ENCODE measurements around the gene TSKU. TPM values are rescaled to one million over a fixed set of nuclear protein-coding genes. Genes with fewer than 3 reads are reported as not detected.
A peak's percentile ranks its signal among the peaks of the same experiment; 100 is the strongest.

Gene TSKU
- total RNA-seq, 4 donors from 2014 or later = 19.1 to 60.6 (median 47.1) TPM

DNA sequence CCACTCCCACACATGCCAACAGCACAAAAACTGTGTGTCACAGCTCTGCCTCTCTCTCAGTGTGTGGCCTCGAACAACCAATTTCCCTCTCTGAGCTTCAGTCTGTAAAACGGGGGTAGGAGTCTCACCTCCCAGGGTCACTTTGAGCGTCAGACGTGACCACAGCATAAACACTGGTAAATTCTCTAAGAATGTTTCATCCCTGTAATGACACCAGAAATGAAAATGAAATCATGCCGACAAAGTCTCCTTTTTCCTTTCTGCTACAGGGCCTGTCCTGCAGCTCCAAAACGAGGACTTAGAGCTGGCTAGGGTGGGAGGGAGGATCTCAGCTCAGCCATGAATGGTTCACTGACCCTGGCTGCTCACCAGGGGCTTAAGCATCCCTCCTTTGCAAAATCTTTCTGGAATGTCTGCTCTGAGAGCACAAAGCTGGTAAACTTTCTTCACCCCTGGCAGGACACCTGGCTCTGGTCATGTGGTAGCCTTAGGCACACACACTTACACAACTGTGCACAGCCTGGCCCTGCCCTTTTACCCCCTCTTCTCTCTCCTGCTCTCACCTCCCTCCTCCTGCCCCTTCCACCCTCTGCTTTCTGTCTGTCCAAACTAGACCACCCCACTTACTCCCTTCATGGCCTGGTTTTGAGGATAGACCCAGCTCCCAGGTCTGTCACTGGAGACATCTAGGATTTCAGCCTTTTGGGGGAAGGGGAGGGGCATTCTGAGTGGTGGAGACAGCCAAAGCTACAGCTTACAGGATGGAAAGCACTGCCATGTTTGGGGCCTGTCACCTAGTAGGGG is 12.3 kb upstream of the TSKU start:
- intact Hi-C loops (cut with DNase I) = no loop called here
- 28% methylated on average over 5 of the region's 6 CpGs for WGBS
- Histone ChIP-seq H3K27me3 (no peaks in the 10 kb centered on the region), H3K9me3 (peaks cover 0 to 4% (median 0%) of the 10 kb centered on the region in 4 donors), H3K36me3 (no peaks in the 10 kb centered on the region), H3K27ac (replicated peaks in 1 of 4) (peak overlapping the region; percentile 73 to 80 (median 78)), H3K4me1 (peaks cover 69 to 91% (median 87%) of the 10 kb centered on the region in 4 donors), H3K4me3 (no peak overlapping the region)
- peak; percentile 65 to 69 for TF ChIP-seq POLR2AphosphoS5 (IDR thresholded peaks at IDR 0.05)
- no peak for TF ChIP-seq EP300 (IDR thresholded peaks at IDR 0.05)
- DNase-seq (ENCODE audit: extremely low spot score) = peak; percentile 94

GRCh38 chr11:76771446-76772099 is 11.6 kb upstream of the TSKU start:
- intact Hi-C loops (cut with DNase I) = no loop called here
- H3K9me3 ChIP-seq = peaks cover 0 to 12% (median 6%) of the 10 kb centered on the region in 4 donors
- no peak for TF ChIP-seq EP300 (IDR thresholded peaks at IDR 0.05)
- TF ChIP-seq POLR2AphosphoS5 (IDR thresholded peaks at IDR 0.05) = no peak
- TF ChIP-seq, protein P1, sequence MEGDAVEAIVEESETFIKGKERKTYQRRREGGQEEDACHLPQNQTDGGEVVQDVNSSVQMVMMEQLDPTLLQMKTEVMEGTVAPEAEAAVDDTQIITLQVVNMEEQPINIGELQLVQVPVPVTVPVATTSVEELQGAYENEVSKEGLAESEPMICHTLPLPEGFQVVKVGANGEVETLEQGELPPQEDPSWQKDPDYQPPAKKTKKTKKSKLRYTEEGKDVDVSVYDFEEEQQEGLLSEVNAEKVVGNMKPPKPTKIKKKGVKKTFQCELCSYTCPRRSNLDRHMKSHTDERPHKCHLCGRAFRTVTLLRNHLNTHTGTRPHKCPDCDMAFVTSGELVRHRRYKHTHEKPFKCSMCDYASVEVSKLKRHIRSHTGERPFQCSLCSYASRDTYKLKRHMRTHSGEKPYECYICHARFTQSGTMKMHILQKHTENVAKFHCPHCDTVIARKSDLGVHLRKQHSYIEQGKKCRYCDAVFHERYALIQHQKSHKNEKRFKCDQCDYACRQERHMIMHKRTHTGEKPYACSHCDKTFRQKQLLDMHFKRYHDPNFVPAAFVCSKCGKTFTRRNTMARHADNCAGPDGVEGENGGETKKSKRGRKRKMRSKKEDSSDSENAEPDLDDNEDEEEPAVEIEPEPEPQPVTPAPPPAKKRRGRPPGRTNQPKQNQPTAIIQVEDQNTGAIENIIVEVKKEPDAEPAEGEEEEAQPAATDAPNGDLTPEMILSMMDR (IDR thresholded peaks at IDR 0.05) = no peak
- TF ChIP-seq POLR2A (IDR thresholded peaks at IDR 0.05; ENCODE audit: low read depth) = no peak
- no peak for DNase-seq (ENCODE audit: extremely low spot score)
- H3K27ac ChIP-seq (replicated peaks in 1 of 4) = peak overlapping the region; percentile 73 to 80 (median 78)
- H3K27me3 ChIP-seq = no peaks in the 10 kb centered on the region
- no peak overlapping the region for H3K4me3 ChIP-seq
- peaks cover 62 to 83% (median 80%) of the 10 kb centered on the region in 4 donors for H3K4me1 ChIP-seq
- WGBS = 87% methylated on average over 8 of the region's 8 CpGs
- H3K36me3 ChIP-seq = no peaks in the 10 kb centered on the region

DNA sequence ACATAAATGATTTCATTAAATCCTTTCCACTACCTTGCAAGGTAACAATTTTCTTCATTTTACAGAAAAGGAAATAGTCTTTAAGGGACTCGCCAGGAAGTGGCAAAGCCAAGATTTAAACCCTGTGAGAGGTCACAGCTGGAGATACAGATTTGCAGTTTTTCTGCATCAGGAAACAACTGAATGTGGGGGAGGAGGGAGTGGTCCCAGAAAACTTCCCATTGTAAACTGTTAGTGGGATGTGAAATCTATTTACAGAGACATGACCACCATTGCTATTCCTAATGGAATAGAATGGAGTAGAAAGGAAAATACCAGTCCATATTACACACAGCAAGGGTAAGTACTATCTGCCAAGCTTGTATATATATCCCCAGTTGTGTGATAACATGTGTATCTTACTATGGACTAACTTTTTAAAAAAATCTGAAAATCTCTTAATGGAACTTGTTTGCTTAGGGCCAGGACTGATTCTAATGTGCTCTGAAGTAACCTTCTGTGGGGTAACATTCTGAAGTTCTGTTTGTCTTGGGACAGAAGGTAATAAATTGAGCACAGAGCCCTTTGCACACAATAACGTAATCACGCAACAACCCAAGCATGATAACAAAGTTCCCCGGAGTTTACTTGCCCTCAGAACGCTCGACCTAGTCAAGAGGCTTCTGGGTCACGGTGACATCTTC is 10.9 kb upstream of the TSKU start:
- intact Hi-C loops (cut with DNase I) = no loop called here

GRCh38 chr11:76772783-76773106 is 10.4 kb upstream of the TSKU start:
- peak overlapping the region; percentile 67 to 80 (median 74) for H3K27ac ChIP-seq (replicated peaks in 1 of 4)
- H3K27me3 ChIP-seq = no peaks in the 10 kb centered on the region
- H3K36me3 ChIP-seq = no peaks in the 10 kb centered on the region
- DNase-seq (ENCODE audit: extremely low spot score) = no peak
- peaks cover 0 to 23% (median 11%) of the 10 kb centered on the region in 4 donors for H3K9me3 ChIP-seq
- TF ChIP-seq POLR2AphosphoS5 (IDR thresholded peaks at IDR 0.05) (no peak), EP300 (IDR thresholded peaks at IDR 0.05) (no peak), POLR2A (IDR thresholded peaks at IDR 0.05; ENCODE audit: low read depth) (no peak)
- TF ChIP-seq, protein P1 (IDR thresholded peaks at IDR 0.05) = no peak
- intact Hi-C loops (cut with DNase I) = no loop called here
- WGBS = 68% methylated on average over 5 of the region's 5 CpGs
- H3K4me1 ChIP-seq = peaks cover 57 to 72% (median 72%) of the 10 kb centered on the region in 4 donors
- no peak overlapping the region for H3K4me3 ChIP-seq

More for the DNA sequence above, 10.9 kb upstream of the TSKU start:
- Histone ChIP-seq H3K27ac (replicated peaks in 1 of 4) (peak overlapping the region; percentile 73 to 80 (median 78)), H3K27me3 (no peaks in the 10 kb centered on the region), H3K36me3 (no peaks in the 10 kb centered on the region), H3K9me3 (peaks cover 0 to 18% (median 11%) of the 10 kb centered on the region in 4 donors), H3K4me3 (no peak overlapping the region), H3K4me1 (peaks cover 60 to 78% (median 77%) of the 10 kb centered on the region in 4 donors)
- 92% methylated on average over 7 of the region's 7 CpGs for WGBS
- TF ChIP-seq POLR2AphosphoS5 (IDR thresholded peaks at IDR 0.05) = peak; percentile 4 to 38
- no peak for TF ChIP-seq EP300 (IDR thresholded peaks at IDR 0.05)
- DNase-seq (ENCODE audit: extremely low spot score) = no peak

GRCh38 chr11:76773921-76774361 is 9.2 kb upstream of the TSKU start:
- peaks cover 45 to 61% (median 60%) of the 10 kb centered on the region in 4 donors for H3K4me1 ChIP-seq
- peak overlapping the region; percentile 67 to 80 (median 74) for H3K27ac ChIP-seq (replicated peaks in 1 of 4)

More at GRCh38 chr11:76773921-76774361, 9.2 kb upstream of the TSKU start:
- H3K27me3 ChIP-seq = no peaks in the 10 kb centered on the region
- peaks cover 0 to 23% (median 11%) of the 10 kb centered on the region in 4 donors for H3K9me3 ChIP-seq
- intact Hi-C loops (cut with DNase I) = no loop called here
- no peak overlapping the region for H3K4me3 ChIP-seq
- TF ChIP-seq POLR2AphosphoS5 (IDR thresholded peaks at IDR 0.05) (peak; percentile 72 to 73), EP300 (IDR thresholded peaks at IDR 0.05) (no peak)
- 52% methylated on average over 2 of the region's 2 CpGs for WGBS
- no peaks in the 10 kb centered on the region for H3K36me3 ChIP-seq
- DNase-seq (ENCODE audit: extremely low spot score) = no peak
